ENCODE measurements around the gene LRCH1.

Gene LRCH1

DNA sequence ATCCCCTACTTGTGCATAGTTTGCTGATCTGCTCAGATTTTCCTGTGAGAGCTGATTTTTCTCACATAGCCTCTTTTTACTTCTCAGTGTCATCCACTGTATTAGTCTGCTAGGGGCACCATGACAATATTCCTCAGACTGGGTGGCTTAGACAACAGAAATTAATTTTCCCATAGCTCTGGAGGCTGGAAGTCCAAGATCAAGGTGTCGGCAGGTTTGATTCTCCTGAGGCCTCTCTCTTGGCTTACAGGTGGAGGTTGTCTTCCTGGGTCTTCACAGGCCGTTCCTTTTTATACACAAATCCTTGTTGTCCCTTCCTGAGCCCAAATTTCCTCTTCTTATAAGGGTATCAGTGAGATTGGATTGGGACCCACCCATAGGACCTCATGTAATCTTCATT, 9.2 kb downstream of the LRCH1 start:
- DNase-seq (ENCODE audit: low spot score), result no peak

- DNase-seq (ENCODE audit: low spot score), result no peak
Observed at GRCh38 chr13:46562581-46562980, 9.6 kb downstream of the LRCH1 start.

GRCh38 chr13:46565808-46566750, 13.1 kb downstream of the LRCH1 start:
- DNase-seq (ENCODE audit: low spot score), result no peak

DNA sequence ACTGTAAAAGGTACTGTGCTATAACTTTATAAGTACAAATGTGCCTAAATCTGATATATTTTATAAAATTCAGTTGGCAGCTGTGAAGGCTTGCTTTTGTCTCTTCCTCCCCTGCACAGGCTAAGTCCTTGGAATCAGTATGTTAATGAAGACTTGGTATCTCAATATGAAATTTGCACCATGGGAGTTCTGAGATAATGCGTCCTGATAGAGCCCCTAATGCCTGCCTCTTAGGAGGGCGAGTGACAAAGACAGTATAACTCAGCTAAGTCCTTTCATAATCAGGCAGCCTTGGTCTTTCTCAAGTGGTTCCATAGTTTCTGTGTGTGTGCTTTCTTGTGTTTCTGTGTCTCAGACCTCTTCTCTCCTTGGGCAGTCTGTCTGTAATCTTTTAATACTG, 14.7 kb downstream of the LRCH1 start:
- no peak for DNase-seq (ENCODE audit: low spot score)

GRCh38 chr13:46569456-46569855, 16.5 kb downstream of the LRCH1 start:
- DNase-seq (ENCODE audit: low spot score), result no peak

- DNase-seq (ENCODE audit: low spot score), result no peak
Observed at GRCh38 chr13:46570273-46570672, 17.3 kb downstream of the LRCH1 start.

DNA sequence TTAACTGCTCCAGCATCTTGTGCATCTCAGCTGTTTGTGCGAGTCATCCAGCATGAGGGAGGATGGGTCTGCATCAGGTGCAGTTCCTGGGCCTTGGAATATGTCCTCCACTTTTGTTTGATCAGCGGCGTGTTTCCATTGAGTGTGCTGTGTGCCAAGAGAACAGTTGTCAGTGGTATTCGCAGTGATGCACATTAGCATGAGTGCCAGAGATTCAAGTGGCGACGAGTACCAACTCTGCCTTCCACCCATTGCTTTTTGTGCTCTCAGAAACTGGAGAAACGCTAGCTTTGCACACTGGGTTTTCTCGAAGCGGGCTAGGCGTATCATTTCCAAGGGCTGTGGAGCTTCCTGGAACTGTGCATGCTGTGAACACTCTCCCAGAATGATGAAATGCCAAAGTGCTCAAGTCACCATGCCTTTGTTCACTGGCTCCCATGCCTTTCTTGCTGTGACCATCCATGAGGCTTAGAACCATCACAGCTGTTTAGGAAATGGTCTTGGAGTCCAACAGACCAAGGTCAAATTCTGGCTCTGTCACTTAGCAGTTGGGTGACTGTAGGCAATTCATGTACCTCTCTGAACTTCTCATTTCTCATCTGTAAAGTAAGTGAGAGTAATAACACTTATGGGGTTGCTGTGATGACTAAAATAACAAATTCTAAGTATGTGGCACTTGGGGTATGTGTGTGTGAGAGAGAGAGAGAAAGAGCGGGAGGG, 18.4 kb downstream of the LRCH1 start:
- no peak for DNase-seq (ENCODE audit: low spot score)

- no peak for DNase-seq (ENCODE audit: low spot score)
Observed at GRCh38 chr13:46571909-46572595, 19.1 kb downstream of the LRCH1 start.

GRCh38 chr13:46572752-46573431, 19.9 kb downstream of the LRCH1 start:
- no peak for DNase-seq (ENCODE audit: low spot score)

GRCh38 chr13:46575301-46575771, 22.4 kb downstream of the LRCH1 start:
- no peak for DNase-seq (ENCODE audit: low spot score)

DNA sequence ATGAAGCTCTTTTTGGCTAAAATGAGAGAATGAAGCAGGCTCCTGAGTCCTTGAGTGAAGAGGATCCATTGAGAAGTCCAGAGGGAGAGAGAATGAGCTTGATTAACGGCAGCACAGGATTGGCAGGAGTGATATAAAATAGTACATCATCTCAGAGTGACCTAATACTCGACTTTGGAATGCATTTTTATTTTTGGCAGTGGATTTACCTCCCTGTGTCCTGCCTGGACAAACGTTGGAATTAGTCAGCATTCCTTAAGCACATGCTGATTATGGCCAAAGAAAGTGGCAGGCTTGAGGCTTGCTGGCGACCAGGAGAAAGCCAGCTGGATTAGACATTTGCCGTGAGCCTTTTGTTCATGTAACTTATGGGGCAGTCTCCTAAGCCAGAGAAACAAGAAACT, 22.9 kb downstream of the LRCH1 start:
- no peak for DNase-seq (ENCODE audit: low spot score)

- DNase-seq (ENCODE audit: low spot score), result no peak
Observed at GRCh38 chr13:46576762-46577161, 23.8 kb downstream of the LRCH1 start.

DNA sequence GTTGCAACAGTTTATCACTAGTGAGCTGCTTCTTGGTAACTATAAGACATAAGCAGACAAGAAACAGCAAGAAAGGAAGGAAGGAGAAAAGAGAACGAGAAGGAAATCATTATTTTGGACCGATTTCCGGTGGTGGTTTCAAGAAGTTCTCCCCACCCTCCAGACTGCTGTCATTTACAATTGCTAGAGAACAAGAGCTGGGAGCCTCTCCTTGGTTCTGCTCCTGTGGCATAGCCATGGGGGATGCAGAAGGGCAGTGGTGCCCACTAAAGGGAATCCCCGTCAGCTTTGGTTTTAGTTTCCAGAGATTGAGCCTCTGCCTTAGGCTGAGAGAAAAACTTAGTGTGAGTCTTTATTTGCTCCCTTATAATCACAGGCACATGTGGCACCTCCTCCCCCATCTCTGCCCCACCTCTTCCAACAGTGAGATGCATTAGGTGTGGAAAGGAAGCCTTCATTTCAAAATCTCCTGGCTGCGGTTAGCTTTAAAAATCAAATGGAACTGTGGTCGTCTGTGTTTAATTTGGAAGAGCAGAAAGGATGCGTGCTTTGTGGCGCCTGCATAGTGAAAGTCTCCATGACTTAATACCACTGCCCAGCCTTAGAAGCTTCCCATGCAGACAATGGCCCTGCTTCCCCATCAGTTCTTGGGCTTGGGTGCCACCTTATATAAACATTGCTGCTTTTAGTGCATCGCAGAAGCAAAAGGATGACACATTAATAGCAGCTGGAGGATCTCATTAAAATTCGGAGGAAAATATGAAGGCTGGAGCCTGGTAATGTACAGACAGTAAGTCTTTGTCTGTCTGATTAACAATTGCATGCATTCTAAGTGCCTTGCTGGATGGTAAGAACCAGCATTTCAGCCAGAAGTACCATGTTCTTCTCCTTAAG, 25.0 kb downstream of the LRCH1 start:
- no peak for DNase-seq (ENCODE audit: low spot score)

DNA sequence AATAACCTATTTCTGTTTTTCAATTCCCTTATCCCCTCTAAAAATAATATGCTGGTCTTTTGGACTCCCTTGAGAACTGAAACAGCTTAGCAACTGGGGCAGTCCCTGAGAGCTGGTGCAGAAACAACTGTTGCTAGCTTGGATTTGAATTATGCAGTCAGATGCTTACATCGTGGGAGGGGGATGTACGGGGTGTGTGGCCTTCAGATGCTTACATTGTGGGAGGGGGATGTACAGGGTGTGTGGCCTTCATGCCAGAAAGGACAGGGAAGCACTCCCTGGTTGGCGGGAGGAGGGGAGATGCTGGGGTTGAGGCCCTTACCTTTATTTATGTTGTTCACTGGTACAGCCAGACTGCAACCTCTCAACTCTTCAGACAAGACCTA, 25.6 kb downstream of the LRCH1 start:
- no peak for DNase-seq (ENCODE audit: low spot score)

DNA sequence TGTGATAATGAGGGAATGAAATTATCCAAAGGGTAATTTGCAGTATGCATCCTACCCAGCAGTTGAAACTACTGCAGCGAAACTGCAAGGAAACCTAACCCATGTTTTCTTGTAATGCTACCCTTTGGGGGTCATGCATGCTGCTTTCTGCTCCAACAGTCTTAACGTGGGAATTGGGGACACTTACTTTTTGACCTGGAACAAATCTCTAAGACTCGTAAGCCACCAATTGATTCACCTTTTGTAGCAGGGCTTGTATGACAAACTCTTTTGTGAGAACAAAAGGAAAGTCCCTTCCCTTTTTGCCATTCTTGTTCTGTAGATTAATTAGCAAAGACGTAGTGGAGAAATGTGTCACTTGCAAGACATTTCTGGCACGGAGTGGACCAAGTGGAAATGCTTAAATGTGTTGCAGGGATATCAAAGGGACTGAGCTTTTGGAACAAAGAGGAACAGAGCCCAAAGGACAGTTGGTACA, 27.4 kb downstream of the LRCH1 start:
- DNase-seq (ENCODE audit: low spot score), result no peak

GRCh38 chr13:46582190-46582589, 29.2 kb downstream of the LRCH1 start:
- no peak for DNase-seq (ENCODE audit: low spot score)

GRCh38 chr13:46586751-46587514, 34.0 kb downstream of the LRCH1 start:
- no peak for DNase-seq (ENCODE audit: low spot score)

DNA sequence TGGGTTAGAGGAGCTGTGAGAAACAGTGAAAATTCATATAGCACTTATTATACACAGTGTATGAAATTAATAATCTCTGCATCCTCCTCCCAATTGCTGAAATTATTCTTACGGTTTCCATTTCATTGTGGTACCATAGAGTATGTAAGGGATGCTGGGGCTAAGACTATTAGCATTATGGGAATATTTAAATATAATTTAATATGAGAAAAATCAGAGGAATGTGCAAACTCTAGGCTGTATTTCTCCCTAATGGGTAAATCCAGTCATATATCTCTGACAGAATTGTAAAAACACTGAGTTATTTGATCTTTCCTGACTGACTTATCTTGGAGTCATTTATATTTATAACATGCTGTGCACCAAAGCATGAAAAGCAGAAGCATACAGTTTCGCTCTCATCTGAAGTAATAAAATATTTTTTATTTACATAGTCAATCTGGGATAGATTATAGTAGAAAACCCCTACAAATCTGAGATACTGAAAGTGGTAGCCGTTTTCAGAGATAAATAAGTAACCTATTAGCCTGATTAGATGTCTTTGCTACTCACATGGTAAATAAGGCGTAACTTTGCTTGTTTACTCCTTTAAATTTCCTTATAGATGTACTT, 34.9 kb downstream of the LRCH1 start:
- DNase-seq (ENCODE audit: low spot score), result no peak

- DNase-seq (ENCODE audit: low spot score), result no peak
Observed at GRCh38 chr13:46592385-46592784, 39.4 kb downstream of the LRCH1 start.

- DNase-seq (ENCODE audit: low spot score), result no peak
Observed at GRCh38 chr13:46593398-46593797, 40.4 kb downstream of the LRCH1 start.

All from hematopoietic multipotent progenitor cell treated with erythropoietin and hydrocortisone succinate and interleukin-3 and kit ligand, for 15 days (in vitro differentiated cells).